ENCODE data around the gene ARL14EPL.
"Not testable (repeated sequence)": the region's sequence is repeated elsewhere in the genome, so short reads cannot be mapped to it uniquely, and the experiment has no call there.

ARL14EPL gene

DNA sequence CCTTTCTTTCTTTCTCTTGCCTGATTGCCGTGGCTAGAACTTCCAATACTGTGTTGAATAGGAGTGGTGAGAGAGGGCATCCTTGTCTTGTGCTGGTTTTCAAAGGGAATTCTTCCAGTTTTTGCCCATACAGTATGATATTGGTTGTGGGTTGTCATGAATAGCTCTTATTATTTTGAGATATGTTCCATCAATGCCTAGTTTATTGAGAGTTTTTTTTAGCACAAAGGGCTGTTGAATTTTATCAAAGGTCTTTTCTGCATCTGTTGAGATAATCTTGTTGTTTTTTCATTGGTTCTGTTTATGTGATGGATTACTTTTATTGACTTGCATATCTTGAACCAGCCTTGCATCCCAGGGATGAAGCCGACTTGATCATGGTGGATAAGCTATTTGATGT is 72.7 kb downstream of the ARL14EPL start:
- intact Hi-C loops (cut with DNase I); DNase-seq: not testable (repeated sequence)
